ENCODE results near the gene C1orf74. TPM values are rescaled to one million over a fixed set of nuclear protein-coding genes. Genes with fewer than 3 reads are reported as not detected.

Gene C1orf74
- total RNA-seq, 4 donors from 2014 or later = 0.38 to 0.82 (median 0.54) TPM

- intact Hi-C loops (cut with DNase I; ENCODE audit: low total_unique reads) = loop anchor here (2.0 kb wide), 1 partner anchor 41 kb away; the partner anchor contains the start of gene UTP25
- no peak for ATAC-seq
- Histone ChIP-seq H3K4me3 (no peak overlapping the region), H3K9me3 (no peaks in the 10 kb centered on the region), H3K36me3 (no peaks in the 10 kb centered on the region), H3K27ac (no peak overlapping the region), H3K27me3 (peaks cover 0 to 16% (median 13%) of the 10 kb centered on the region in 3 donors), H3K4me1 (peaks cover 12 to 17% of the 10 kb centered on the region in 2 donors)
- in situ Hi-C loops (cut with MboI; ENCODE audit: low sequenced_read_pairs in 4 of 4) = no loop called here
- no peak for DNase-seq
- TF ChIP-seq POLR2A (IDR thresholded peaks at IDR 0.05) = no peak
- TF ChIP-seq CTCF (IDR thresholded peaks at IDR 0.05 in 4 of 5, conservative IDR thresholded peaks at IDR 0.05 in 1 of 5) = no peak
Measured at GRCh38 chr1:209785592-209785991, 1.2 kb upstream of the C1orf74 start.

GRCh38 chr1:209783386-209783785, 973 bp downstream of the C1orf74 start:
- no peaks in the 10 kb centered on the region for H3K36me3 ChIP-seq
- TF ChIP-seq POLR2A (IDR thresholded peaks at IDR 0.05) = no peak
- TF ChIP-seq CTCF (IDR thresholded peaks at IDR 0.05 in 4 of 5, conservative IDR thresholded peaks at IDR 0.05 in 1 of 5) = no peak
- H3K4me3 ChIP-seq = peak overlapping the region; percentile 58 to 86 (median 76)
- peaks cover 12 to 17% of the 10 kb centered on the region in 2 donors for H3K4me1 ChIP-seq
- intact Hi-C loops (cut with DNase I; ENCODE audit: low total_unique reads) (no loop called here), in situ Hi-C loops (cut with MboI; ENCODE audit: low sequenced_read_pairs in 4 of 4) (no loop called here)
- no peak overlapping the region for H3K27ac ChIP-seq
- no peaks in the 10 kb centered on the region for H3K9me3 ChIP-seq
- ATAC-seq (no peak), DNase-seq (no peak)
- peaks cover 0 to 9% (median 4%) of the 10 kb centered on the region in 3 donors for H3K27me3 ChIP-seq

GRCh38 chr1:209780268-209780667, 4.1 kb downstream of the C1orf74 start:
- TF ChIP-seq POLR2A (IDR thresholded peaks at IDR 0.05) (no peak), CTCF (IDR thresholded peaks at IDR 0.05 in 4 of 5, conservative IDR thresholded peaks at IDR 0.05 in 1 of 5) (no peak)
- H3K4me1 ChIP-seq = peaks cover 12 to 17% of the 10 kb centered on the region in 2 donors
- intact Hi-C loops (cut with DNase I; ENCODE audit: low total_unique reads) = no loop called here

GRCh38 chr1:209778102-209778501, 6.3 kb downstream of the C1orf74 start:
- Histone ChIP-seq H3K9me3 (no peaks in the 10 kb centered on the region), H3K36me3 (no peaks in the 10 kb centered on the region), H3K4me3 (no peak overlapping the region), H3K4me1 (peaks cover 3 to 8% of the 10 kb centered on the region in 2 donors), H3K27me3 (no peaks in the 10 kb centered on the region), H3K27ac (no peak overlapping the region)
- in situ Hi-C loops (cut with MboI; ENCODE audit: low sequenced_read_pairs in 4 of 4) = no loop called here
- no peak for TF ChIP-seq POLR2A (IDR thresholded peaks at IDR 0.05)
- no peak for TF ChIP-seq CTCF (IDR thresholded peaks at IDR 0.05 in 4 of 5, conservative IDR thresholded peaks at IDR 0.05 in 1 of 5)
- ATAC-seq (no peak), DNase-seq (no peak)
- intact Hi-C loops (cut with DNase I; ENCODE audit: low total_unique reads) = no loop called here

More at GRCh38 chr1:209780268-209780667, 4.1 kb downstream of the C1orf74 start:
- in situ Hi-C loops (cut with MboI; ENCODE audit: low sequenced_read_pairs in 4 of 4) = no loop called here
- DNase-seq (no peak), ATAC-seq (no peak)
- H3K27me3 ChIP-seq = no peaks in the 10 kb centered on the region
- no peak overlapping the region for H3K4me3 ChIP-seq
- H3K36me3 ChIP-seq = no peaks in the 10 kb centered on the region
- H3K27ac ChIP-seq = no peak overlapping the region
- no peaks in the 10 kb centered on the region for H3K9me3 ChIP-seq

GRCh38 chr1:209777587-209777986, 6.8 kb downstream of the C1orf74 start:
- H3K4me3 ChIP-seq = no peak overlapping the region
- TF ChIP-seq CTCF (IDR thresholded peaks at IDR 0.05 in 4 of 5, conservative IDR thresholded peaks at IDR 0.05 in 1 of 5) = no peak
- no peak for TF ChIP-seq POLR2A (IDR thresholded peaks at IDR 0.05)
- H3K4me1 ChIP-seq = peaks cover 0 to 4% of the 10 kb centered on the region in 2 donors
- in situ Hi-C loops (cut with MboI; ENCODE audit: low sequenced_read_pairs in 4 of 4) = no loop called here
- no peak overlapping the region for H3K27ac ChIP-seq
- H3K9me3 ChIP-seq = no peaks in the 10 kb centered on the region
- no peaks in the 10 kb centered on the region for H3K27me3 ChIP-seq
- intact Hi-C loops (cut with DNase I; ENCODE audit: low total_unique reads) = no loop called here
- no peaks in the 10 kb centered on the region for H3K36me3 ChIP-seq
- ATAC-seq = no peak
- no peak for DNase-seq
